SK-N-SH treated with all-trans-retinoic acid at 6 μM for 48 hours (cell line): ENCODE results near the gene MALRD1.

Experiments
- ATAC-seq: fragments of 200-7000 bp; cut with Tn5 transposase; 3 replicates; pipeline ENCODE4 v1.9.1; 2020; ENCODE audit warnings: mild to moderate bottlenecking, moderate library complexity
- ARNTL ChIP-seq: fragments of 450-650 bp; formaldehyde crosslinking; IDR thresholded peaks from 2 replicates; pipeline ENCODE4 v1.5.0; 2020; ENCODE audit warnings: low read depth, mild to moderate bottlenecking, moderate library complexity, borderline replicate concordance
- BACH2 ChIP-seq: fragments of 250-450 bp; sonication (Bioruptor Pico); IDR thresholded peaks from 2 replicates; pipeline ENCODE4 v1.9.0; 2021; ENCODE audit warnings: mild to moderate bottlenecking, borderline replicate concordance
- CSDC2 ChIP-seq: fragments of 250-450 bp; sonication (Bioruptor Pico); IDR thresholded peaks from 2 replicates; pipeline ENCODE4 v1.5.0; 2020; ENCODE audit warnings: mild to moderate bottlenecking, moderate library complexity
- ESRRG ChIP-seq: fragments of 250-450 bp; sonication (Bioruptor Pico); IDR thresholded peaks from 2 replicates; pipeline ENCODE4 v1.6.1; 2021; ENCODE audit warnings: mild to moderate bottlenecking
- GLIS3 ChIP-seq: fragments of 250-450 bp; sonication (Bioruptor Pico); IDR thresholded peaks from 2 replicates; pipeline ENCODE4 v1.5.0; 2020; ENCODE audit warnings: mild to moderate bottlenecking, moderate library complexity
- ISL1 ChIP-seq: fragments of 250-450 bp; sonication (Bioruptor Pico); IDR thresholded peaks from 2 replicates; pipeline ENCODE4 v2.1.2; 2022; ENCODE audit warnings: mild to moderate bottlenecking, moderate library complexity
- OSR1 ChIP-seq: fragments of 250-450 bp; sonication (Bioruptor Pico); IDR thresholded peaks from 2 replicates; pipeline ENCODE4 v1.8.0; 2022; ENCODE audit warnings: moderate library complexity, mild to moderate bottlenecking, inconsistent platforms
- RARB ChIP-seq: fragments of 250-450 bp; sonication (Bioruptor Pico); IDR thresholded peaks from 2 replicates; pipeline ENCODE4 v1.8.0; 2021; ENCODE audit warnings: mild to moderate bottlenecking, moderate library complexity
- TOX ChIP-seq: fragments of 250-450 bp; sonication (Bioruptor Pico); IDR thresholded peaks from 2 replicates; pipeline ENCODE4 v1.8.0; 2021; ENCODE audit warnings: mild to moderate bottlenecking, moderate library complexity, borderline replicate concordance
- ZC3H10 ChIP-seq: fragments of 250-450 bp; sonication (Bioruptor Pico); IDR thresholded peaks from 2 replicates; pipeline ENCODE4 v1.5.1; 2021; ENCODE audit warnings: mild to moderate bottlenecking, moderate library complexity
- ZFP3 ChIP-seq: fragments of 250-450 bp; sonication (Bioruptor Pico); IDR thresholded peaks from 2 replicates; pipeline ENCODE4 v1.5.0; 2020; ENCODE audit warnings: mild to moderate bottlenecking, moderate library complexity
- ZFP30 ChIP-seq: fragments of 450-650 bp; formaldehyde crosslinking; IDR thresholded peaks from 2 replicates; pipeline ENCODE4 v1.5.0; 2022; ENCODE audit warnings: mild to moderate bottlenecking, moderate library complexity
- ZNF565 ChIP-seq: fragments of 450-650 bp; formaldehyde crosslinking; conservative IDR thresholded peaks from 2 replicates; pipeline ENCODE4 v1.5.0; 2020; ENCODE audit warnings: low read depth, mild to moderate bottlenecking, moderate library complexity
- ZNF70 ChIP-seq: fragments of 450-650 bp; formaldehyde crosslinking; IDR thresholded peaks from 2 replicates; pipeline ENCODE4 v1.5.0; 2020; ENCODE audit warnings: mild to moderate bottlenecking, moderate library complexity
- ZNF8 ChIP-seq: fragments of 450-650 bp; formaldehyde crosslinking; IDR thresholded peaks from 2 replicates; pipeline ENCODE4 v1.5.0; 2020; ENCODE audit warnings: mild to moderate bottlenecking, moderate library complexity
- TF ChIP-seq, protein P1 (sequence below): fragments of 250-450 bp; sonication (Bioruptor Pico); IDR thresholded peaks from 2 replicates; pipeline ENCODE4 v1.8.0; 2020; ENCODE audit warnings: mild to moderate bottlenecking, moderate library complexity, borderline replicate concordance
- TF ChIP-seq, protein P2 (sequence below): fragments of 250-450 bp; sonication (Bioruptor Pico); IDR thresholded peaks from 2 replicates; pipeline ENCODE4 v1.8.0; 2021; ENCODE audit warnings: low read depth, mild to moderate bottlenecking, moderate library complexity, borderline replicate concordance
- TF ChIP-seq, protein P3 (sequence below): fragments of 250-450 bp; sonication (Bioruptor Pico); IDR thresholded peaks from 2 replicates; pipeline ENCODE4 v1.5.0; 2020; ENCODE audit warnings: mild to moderate bottlenecking, moderate library complexity
- TF ChIP-seq, protein P4 (sequence below): fragments of 250-450 bp; sonication (Bioruptor Pico); IDR thresholded peaks from 2 replicates; pipeline ENCODE4 v1.5.1; 2021; ENCODE audit warnings: mild to moderate bottlenecking, moderate library complexity

The MALRD1 gene

DNA sequence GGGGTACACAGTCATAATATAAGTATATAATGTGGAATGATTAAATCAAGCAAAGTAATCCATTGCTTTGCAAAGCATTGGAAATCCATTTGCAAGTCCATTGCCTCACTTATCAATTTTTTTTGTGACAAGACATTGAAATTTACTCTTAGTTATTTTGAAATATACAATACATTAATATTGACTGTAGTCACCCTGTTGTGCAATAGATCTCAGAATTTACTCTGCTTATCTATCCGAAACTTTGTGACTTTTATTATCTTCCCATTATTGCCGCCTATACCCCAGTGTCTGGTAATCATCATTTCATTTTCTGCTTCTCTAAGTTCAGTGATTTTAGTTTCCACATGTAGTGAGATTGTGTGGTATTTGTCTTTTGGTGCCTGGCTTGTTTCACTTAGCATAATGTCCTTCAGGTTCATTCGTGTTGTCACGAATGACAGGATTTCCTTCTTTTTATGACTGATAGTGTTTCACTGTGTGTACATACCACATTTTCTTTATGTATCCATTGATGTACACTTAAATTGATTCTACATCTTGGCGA is 5.8 kb downstream of the MALRD1 start:
- TF ChIP-seq, protein P1, sequence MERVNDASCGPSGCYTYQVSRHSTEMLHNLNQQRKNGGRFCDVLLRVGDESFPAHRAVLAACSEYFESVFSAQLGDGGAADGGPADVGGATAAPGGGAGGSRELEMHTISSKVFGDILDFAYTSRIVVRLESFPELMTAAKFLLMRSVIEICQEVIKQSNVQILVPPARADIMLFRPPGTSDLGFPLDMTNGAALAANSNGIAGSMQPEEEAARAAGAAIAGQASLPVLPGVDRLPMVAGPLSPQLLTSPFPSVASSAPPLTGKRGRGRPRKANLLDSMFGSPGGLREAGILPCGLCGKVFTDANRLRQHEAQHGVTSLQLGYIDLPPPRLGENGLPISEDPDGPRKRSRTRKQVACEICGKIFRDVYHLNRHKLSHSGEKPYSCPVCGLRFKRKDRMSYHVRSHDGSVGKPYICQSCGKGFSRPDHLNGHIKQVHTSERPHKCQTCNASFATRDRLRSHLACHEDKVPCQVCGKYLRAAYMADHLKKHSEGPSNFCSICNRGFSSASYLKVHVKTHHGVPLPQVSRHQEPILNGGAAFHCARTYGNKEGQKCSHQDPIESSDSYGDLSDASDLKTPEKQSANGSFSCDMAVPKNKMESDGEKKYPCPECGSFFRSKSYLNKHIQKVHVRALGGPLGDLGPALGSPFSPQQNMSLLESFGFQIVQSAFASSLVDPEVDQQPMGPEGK, result no peak
- no peak for TF ChIP-seq OSR1 (CRISPR knock-in tag)
- TF ChIP-seq ESRRG (CRISPR knock-in tag), result no peak
- TF ChIP-seq GLIS3 (CRISPR knock-in tag), result no peak
- no peak for TF ChIP-seq ZFP3
- no peak for TF ChIP-seq BACH2 (CRISPR knock-in tag)
- no peak for TF ChIP-seq ZFP30 (CRISPR knock-in tag)
- TF ChIP-seq ZC3H10 (CRISPR knock-in tag), result no peak
- TF ChIP-seq, protein P2, sequence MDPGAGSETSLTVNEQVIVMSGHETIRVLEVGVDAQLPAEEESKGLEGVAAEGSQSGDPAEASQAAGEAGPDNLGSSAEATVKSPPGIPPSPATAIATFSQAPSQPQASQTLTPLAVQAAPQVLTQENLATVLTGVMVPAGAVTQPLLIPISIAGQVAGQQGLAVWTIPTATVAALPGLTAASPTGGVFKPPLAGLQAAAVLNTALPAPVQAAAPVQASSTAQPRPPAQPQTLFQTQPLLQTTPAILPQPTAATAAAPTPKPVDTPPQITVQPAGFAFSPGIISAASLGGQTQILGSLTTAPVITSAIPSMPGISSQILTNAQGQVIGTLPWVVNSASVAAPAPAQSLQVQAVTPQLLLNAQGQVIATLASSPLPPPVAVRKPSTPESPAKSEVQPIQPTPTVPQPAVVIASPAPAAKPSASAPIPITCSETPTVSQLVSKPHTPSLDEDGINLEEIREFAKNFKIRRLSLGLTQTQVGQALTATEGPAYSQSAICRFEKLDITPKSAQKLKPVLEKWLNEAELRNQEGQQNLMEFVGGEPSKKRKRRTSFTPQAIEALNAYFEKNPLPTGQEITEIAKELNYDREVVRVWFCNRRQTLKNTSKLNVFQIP (CRISPR knock-in tag), result no peak
- TF ChIP-seq TOX, result no peak
- TF ChIP-seq ZNF565 (CRISPR knock-in tag), result no peak
- TF ChIP-seq, protein P3, sequence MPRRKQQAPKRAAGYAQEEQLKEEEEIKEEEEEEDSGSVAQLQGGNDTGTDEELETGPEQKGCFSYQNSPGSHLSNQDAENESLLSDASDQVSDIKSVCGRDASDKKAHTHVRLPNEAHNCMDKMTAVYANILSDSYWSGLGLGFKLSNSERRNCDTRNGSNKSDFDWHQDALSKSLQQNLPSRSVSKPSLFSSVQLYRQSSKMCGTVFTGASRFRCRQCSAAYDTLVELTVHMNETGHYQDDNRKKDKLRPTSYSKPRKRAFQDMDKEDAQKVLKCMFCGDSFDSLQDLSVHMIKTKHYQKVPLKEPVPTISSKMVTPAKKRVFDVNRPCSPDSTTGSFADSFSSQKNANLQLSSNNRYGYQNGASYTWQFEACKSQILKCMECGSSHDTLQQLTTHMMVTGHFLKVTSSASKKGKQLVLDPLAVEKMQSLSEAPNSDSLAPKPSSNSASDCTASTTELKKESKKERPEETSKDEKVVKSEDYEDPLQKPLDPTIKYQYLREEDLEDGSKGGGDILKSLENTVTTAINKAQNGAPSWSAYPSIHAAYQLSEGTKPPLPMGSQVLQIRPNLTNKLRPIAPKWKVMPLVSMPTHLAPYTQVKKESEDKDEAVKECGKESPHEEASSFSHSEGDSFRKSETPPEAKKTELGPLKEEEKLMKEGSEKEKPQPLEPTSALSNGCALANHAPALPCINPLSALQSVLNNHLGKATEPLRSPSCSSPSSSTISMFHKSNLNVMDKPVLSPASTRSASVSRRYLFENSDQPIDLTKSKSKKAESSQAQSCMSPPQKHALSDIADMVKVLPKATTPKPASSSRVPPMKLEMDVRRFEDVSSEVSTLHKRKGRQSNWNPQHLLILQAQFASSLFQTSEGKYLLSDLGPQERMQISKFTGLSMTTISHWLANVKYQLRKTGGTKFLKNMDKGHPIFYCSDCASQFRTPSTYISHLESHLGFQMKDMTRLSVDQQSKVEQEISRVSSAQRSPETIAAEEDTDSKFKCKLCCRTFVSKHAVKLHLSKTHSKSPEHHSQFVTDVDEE, result no peak
- TF ChIP-seq ARNTL, result no peak
- no peak for TF ChIP-seq ZNF8
- TF ChIP-seq, all 23 proteins: peak for 0
- no peak for ATAC-seq

DNA sequence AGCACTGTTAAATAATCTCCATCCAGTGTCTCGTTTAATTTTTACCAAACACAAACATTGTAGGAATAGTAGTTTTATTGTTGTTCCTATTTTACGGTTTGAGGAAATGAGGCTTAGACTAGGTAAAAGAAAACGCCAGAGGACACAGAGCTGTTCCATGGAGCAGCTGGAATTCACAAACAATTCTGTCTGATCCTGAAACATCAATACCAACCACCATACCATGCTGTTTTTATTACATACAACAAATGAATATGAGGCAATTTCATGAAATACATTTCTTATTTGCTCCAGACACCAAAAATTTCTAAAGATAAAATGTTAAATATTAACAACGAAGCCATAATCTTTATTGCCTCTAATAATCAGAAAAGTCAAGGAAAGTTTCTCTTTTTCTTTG is 9.4 kb downstream of the MALRD1 start:
- no peak for ATAC-seq
- TF ChIP-seq ESRRG (CRISPR knock-in tag) (no peak), RARB (CRISPR knock-in tag) (no peak), BACH2 (CRISPR knock-in tag) (no peak), ZNF565 (CRISPR knock-in tag) (no peak)

DNA sequence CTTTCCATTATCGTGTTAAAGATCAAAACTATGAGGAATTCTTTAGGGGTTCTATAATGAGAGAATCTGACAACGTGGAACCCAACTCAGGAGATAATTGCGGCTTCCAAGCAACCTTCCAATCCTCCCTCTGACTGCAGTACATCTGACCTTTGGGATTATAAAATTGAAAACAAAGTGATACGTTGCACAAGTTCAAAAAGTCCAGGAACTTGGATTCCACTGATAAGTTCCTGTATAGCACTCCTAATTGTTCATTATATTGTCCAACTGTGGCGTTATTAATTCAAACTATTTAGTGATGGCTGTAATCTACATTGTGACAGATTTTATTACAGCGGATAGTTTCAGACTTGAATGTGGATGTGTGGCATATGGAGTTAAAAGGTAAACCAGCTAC is 15.4 kb downstream of the MALRD1 start:
- no peak for TF ChIP-seq ZNF70
- no peak for TF ChIP-seq ZFP30 (CRISPR knock-in tag)
- TF ChIP-seq, protein P4, sequence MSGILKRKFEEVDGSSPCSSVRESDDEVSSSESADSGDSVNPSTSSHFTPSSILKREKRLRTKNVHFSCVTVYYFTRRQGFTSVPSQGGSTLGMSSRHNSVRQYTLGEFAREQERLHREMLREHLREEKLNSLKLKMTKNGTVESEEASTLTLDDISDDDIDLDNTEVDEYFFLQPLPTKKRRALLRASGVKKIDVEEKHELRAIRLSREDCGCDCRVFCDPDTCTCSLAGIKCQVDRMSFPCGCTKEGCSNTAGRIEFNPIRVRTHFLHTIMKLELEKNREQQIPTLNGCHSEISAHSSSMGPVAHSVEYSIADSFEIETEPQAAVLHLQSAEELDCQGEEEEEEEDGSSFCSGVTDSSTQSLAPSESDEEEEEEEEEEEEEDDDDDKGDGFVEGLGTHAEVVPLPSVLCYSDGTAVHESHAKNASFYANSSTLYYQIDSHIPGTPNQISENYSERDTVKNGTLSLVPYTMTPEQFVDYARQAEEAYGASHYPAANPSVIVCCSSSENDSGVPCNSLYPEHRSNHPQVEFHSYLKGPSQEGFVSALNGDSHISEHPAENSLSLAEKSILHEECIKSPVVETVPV (CRISPR knock-in tag), result no peak
- TF ChIP-seq CSDC2 (CRISPR knock-in tag), result no peak
- TF ChIP-seq ESRRG (CRISPR knock-in tag), result no peak
- TF ChIP-seq ZNF565 (CRISPR knock-in tag), result no peak
- TF ChIP-seq, protein P2 (CRISPR knock-in tag), result no peak
- TF ChIP-seq TOX, result no peak
- no peak for TF ChIP-seq OSR1 (CRISPR knock-in tag)
- TF ChIP-seq BACH2 (CRISPR knock-in tag), result no peak
- TF ChIP-seq ZNF8, result no peak
- TF ChIP-seq, protein P1, result no peak
- TF ChIP-seq GLIS3 (CRISPR knock-in tag), result no peak
- TF ChIP-seq, protein P3, result no peak
- TF ChIP-seq RARB (CRISPR knock-in tag), result no peak
- TF ChIP-seq ISL1 (CRISPR knock-in tag), result no peak
- no peak for TF ChIP-seq ZFP3
- no peak for ATAC-seq
